HG03159 (cell line): ENCODE data around the gene NTHL1.

Source experiments
- ATAC-seq: cut with Tn5 transposase; IDR thresholded peaks from one replicate; pipeline ENCODE4 v1.9.1; 2021; ENCODE audit warnings: mild to moderate bottlenecking, moderate library complexity; ENCODE audit not compliant: unreplicated experiment

Gene NTHL1

DNA sequence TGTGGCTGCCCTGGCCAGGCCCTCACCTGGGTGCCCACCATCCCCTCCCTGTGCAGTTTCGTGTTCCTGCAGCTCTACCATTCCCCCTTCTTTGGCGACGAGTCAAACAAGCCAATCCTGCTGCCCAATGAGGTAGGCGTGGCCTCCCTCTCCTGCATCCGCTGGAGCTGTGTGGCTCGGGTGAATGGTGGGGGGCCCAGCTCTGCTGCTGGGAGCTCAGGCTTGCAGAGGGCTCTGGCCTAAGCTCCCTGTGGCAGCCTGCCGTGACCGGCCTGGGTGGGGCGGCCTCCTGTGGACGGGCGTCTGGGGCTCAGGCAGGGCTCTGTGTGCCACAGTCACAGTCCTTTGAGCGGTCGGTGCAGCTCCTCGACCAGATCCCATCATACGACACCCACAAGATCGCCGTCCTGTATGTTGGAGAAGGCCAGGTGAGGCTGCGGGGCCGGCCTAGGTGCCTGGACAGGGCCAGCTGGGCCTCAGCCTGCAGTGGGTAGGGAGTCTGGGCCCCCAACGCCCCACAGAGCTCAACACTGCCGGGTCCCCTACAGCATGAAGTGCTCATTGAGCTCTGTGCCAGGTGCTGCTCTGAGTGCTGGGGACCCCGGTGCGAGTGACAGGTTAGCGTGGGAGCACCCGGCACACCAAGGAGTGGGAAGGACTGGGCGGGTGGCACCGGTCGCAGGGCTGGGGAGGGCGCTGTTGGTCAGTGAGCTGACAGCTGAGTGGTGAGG lies 37.4 kb upstream of the NTHL1 start:
- ATAC-seq: no peak

DNA sequence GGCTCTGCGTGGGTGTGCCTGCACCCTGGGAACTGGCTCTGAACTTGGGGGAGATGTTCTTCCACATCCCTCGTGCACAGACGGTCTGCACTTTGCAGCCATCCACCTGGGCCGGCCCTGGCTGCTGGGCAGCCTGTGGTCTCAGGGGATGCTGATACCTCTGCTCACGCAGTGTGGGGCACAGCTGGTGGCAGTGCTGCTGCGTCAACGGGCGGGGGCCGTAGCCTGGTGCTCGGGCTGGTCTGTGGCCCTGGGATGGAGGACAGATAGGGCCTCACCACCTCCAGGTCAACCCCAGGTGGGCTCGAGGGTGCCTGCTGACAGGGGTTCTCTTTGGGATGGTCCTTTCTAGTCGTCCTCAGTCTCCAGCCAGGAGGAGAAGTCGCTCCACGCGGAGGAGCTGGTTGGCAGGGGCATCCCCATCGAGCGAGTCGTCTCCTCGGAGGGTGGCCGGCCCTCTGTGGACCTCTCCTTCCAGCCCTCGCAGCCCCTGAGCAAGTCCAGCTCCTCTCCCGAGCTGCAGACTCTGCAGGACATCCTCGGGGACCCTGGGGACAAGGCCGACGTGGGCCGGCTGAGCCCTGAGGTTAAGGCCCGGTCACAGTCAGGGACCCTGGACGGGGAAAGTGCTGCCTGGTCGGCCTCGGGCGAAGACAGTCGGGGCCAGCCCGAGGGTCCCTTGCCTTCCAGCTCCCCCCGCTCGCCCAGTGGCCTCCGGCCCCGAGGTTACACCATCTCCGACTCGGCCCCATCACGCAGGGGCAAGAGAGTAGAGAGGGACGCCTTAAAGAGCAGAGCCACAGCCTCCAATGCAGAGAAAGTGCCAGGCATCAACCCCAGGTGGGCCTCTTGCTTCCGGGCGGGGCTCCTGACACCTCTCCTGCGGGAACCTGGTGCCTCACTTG lies 36.5 kb upstream of the NTHL1 start:
- ATAC-seq: no peak

DNA sequence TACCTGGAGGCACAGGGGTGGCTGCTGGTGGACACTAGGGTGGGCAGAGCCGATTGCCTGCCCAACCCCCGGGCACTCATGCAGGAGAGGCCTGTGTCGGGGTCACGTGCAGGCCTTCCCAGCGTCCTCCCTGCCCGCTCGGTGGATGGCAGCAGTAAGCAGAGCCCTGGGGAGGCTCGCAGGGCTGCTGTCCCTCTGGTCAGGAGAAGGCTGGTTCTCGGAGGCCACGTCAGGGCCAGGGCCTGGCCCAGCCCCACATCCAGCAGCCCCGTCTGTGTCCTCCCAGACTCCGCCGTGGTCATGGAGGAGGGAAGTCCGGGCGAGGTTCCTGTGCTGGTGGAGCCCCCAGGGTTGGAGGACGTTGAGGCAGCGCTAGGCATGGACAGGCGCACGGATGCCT lies 35.8 kb upstream of the NTHL1 start:
- no peak for ATAC-seq

DNA sequence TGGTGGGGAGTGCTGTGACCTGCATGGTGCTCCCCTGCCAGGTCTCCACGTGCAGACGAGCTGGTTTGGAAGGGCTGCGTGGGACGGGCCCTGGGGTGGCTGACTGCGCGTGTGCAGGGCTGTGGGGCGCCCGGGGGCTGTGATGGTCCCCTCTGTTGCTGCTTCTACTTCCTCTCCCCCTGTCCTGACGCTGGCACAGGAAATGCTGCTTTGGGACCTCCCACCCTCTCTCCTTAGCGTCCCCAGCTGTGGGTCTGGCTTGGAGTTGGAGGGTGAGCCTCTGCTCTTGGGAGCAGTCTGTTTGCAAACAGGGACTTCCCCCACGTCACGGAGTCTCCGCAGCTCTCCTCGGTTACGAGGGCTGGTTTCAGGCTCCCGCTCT lies 35.3 kb upstream of the NTHL1 start:
- ATAC-seq: no peak

- ATAC-seq: no peak
These were observed 34.7 kb upstream of the NTHL1 start for GRCh38 chr16:2082171-2082982.

DNA sequence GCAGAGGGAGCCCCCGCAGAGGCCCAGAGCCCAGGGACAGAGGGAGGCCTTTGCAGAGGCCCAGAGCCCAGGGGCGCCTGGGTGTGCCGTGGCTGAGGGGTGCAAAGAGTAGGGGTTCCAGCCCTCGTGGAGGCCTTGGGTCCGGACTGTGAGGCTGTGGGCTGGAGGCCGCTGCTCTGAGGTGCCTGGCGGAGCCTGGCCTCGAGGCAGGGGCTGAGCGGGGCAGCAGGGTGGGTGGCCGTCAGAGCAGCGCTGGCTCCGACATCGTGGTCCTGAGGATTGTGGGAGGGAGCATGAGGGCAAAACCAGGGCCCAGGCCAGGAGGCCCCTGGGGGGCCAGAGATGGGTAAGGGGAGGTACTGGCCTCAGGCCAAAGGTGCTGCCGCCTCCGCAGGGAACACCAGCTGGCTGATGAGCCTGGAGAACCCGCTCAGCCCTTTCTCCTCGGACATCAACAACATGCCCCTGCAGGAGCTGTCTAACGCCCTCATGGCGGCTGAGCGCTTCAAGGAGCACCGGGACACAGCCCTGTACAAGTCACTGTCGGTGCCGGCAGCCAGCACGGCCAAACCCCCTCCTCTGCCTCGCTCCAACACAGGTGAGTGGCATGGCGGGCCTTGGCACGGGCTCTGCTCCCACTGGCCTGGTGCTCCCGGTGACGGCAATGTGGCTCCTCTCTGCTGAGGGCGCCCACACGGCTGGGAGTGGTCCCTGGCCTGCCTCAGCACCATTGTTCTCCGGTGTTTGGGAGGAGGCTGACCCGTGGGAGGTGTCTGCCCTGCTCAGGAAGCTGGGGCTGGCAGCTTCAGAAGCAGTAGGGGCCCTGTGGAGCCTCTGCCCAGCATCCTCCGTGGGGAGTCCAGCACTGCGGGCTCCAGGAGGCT lies 33.8 kb upstream of the NTHL1 start:
- no peak for ATAC-seq

- no peak for ATAC-seq
These were observed 32.4 kb upstream of the NTHL1 start for GRCh38 chr16:2079991-2080390.

DNA sequence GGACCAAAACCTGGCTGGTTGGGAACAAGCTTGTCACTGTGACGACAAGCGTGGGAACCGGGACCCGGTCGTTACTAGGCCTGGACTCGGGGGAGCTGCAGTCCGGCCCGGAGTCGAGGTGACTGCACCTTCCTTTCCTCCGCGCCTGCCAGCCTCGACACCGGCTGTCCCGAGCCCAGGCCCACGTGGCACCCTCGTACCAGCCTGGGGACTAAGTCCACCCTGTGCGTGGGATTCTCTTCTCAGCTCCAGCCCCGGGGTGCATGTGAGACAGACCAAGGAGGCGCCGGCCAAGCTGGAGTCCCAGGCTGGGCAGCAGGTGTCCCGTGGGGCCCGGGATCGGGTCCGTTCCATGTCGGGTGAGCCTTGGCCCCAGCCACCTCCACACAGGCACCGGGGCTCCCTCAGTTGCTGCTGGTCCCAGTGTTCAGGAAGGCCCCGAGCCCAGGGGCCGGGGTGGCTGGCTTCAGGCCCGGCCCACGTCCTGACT lies 31.7 kb upstream of the NTHL1 start:
- ATAC-seq: no peak

DNA sequence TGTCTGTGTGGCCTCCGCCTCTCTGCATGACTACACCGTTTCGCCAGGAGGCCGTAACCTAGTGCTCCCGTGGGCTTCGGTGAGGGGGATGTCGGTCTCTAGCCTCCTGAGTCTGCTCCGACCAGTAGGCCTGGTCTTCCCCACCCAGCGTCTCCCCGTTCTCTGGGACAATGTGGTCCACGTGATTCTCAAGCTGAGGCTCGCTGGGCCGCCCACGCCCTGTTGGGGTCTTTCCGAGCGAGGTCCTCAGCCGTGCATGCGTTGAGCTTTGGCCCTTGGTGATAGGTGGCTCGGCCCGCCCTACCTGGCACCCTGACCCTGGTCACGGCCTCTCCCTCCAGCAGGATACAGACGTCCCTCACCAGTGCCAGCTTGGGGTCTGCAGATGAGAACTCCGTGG lies 31.1 kb upstream of the NTHL1 start:
- no peak for ATAC-seq

DNA sequence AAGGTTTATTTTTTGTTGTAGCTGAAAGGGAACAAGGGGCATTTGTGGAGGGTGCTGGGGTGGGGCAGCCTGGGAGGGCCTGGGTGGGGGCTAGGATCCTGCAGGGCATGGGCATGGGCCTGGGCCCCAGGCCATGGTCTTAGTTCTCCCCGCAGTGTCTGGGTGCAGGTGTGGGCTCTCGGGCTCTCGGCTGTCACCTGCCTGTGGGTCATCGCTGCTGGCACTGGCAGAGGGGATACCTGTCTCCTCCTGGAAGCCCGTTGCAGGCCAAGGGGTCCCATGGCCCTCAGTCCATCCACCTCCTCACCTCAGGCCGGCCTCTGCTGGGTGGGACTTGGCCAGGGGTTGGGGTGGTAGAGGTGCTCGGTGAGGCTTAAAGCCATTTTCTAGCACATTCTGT lies 30.5 kb upstream of the NTHL1 start:
- no peak for ATAC-seq

- no peak for ATAC-seq
These were observed 30.1 kb upstream of the NTHL1 start for GRCh38 chr16:2077696-2078095.

GRCh38 chr16:2077016-2077415 lies 29.4 kb upstream of the NTHL1 start:
- ATAC-seq: no peak

- no peak for ATAC-seq
These were observed 28.6 kb upstream of the NTHL1 start for GRCh38 chr16:2076072-2076865.

GRCh38 chr16:2075631-2076030 lies 28.0 kb upstream of the NTHL1 start:
- ATAC-seq: no peak

DNA sequence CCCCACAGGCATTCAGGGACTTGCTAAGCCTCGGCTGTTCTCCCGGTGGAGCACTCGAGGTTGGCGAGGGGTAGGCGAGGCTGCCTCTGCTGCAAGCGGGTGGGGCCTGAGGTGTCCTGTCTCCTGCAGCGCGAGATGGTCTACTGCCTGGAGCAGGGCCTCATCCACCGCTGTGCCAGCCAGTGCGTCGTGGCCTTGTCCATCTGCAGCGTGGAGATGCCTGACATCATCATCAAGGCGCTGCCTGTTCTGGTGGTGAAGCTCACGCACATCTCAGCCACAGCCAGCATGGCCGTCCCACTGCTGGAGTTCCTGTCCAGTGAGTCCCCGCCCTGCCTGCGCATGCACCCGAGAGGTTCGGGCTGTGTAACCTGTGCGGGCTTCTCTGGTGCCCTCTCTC lies 26.4 kb upstream of the NTHL1 start:
- ATAC-seq: no peak

- no peak for ATAC-seq
These were observed 25.3 kb upstream of the NTHL1 start for GRCh38 chr16:2072926-2073325.

DNA sequence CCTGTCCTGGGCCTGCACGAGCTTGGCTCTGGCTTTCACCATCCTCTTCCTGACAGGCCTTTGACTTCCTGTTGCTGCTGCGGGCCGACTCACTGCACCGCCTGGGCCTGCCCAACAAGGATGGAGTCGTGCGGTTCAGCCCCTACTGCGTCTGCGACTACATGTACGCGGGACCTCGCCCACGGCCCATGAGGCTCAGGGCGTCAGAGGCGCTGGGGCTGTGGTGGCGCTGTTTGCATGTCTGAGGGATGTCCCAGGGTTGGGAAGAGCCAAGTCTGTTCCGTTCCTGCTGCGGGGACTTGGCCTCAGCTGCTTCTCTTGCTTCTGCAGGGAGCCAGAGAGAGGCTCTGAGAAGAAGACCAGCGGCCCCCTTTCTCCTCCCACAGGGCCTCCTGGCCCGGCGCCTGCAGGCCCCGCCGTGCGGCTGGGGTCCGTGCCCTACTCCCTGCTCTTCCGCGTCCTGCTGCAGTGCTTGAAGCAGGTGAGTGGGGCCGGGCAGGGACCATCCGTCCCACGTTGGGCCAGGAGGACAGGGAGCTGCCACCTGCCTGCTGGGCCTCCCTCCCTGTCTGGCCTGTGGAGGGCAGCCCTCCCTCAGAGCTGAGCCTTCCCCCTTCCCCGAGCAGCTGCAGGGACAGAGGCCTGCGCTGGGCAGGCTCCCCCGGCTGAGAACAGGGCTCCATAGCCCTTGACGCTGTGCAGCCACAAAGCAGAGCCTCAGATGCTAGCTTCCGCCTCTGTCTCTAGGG lies 24.0 kb upstream of the NTHL1 start:
- no peak for ATAC-seq

DNA sequence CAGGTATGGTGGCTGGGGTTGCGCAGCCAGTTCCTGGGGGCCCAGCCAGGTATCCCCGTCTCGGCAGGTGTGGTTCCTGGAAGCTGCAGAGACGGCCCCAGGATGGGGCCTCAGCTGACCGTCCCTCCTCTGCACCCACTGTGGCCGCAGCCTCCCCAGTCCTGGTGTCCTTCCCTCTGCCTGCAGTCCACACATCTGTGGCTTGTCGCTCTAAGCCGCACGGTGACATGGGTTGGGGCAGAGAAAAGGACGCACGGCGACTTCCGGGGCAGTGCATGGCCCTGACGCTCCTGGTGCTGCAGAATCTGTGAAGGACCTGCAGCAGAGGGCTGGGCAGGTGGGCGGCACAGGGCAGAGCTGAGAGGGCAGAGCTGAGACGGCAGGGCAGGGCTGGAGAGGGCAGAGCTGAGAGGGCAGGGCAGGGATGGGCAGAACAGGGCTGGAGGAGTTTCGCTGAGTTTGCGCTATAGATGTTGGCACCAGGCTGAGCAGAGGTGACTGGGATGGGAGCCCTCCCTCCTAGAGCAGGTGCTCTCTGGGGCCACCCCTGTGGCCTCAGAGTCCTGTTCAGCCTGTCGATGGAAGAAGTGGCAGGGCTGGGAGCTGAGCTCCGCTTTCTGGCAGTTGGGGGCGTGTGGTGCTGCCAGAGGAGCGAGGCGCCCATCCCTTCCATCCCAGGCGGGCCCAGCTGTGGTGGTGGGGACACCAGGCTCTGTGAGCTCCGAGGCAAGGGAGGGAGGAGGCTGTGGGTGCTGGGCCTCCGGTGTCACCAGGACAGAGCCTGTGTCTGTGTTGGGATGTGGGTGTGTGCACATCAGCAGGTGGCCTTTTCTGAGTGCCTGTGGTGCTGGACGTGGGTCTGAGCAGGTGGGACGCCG lies 23.2 kb upstream of the NTHL1 start:
- ATAC-seq: no peak
